Keratinocyte (primary cell): ENCODE results near the gene MMS19. TPM values are rescaled to one million over a fixed set of nuclear protein-coding genes. Genes with fewer than 3 reads are reported as not detected.
A peak's percentile ranks its signal among the peaks of the same experiment; 100 is the strongest.

Experiments
- DNase-seq: peaks from one replicate; pipeline ENCODE4 v3.0.0-alpha.2; 2011; ENCODE audit warnings: low read depth, missing footprints, low spot score
- FAIRE-seq: peaks from 2 replicates; lab custom pipeline; 2011; peaks lifted over from hg19 to GRCh38; lab: Jason Lieb, UNC
- H2AFZ ChIP-seq: 2 replicates; pipeline ENCODE4 v1.6.0; 2012; ENCODE audit warnings: low read length, control low read depth, inconsistent platforms; ENCODE audit not compliant: control insufficient read depth
- H3K27ac ChIP-seq: 2 replicates; pipeline ENCODE4 v1.5.1; 2011; ENCODE audit warnings: low read length; ENCODE audit not compliant: control insufficient read depth, insufficient read depth
- H3K27me3 ChIP-seq: 3 replicates; pipeline ENCODE4 v1.6.0; 2011; ENCODE audit warnings: low read length; ENCODE audit not compliant: control insufficient read depth, insufficient read depth; ENCODE audit errors: extremely low read depth
- H3K36me3 ChIP-seq, 2 experiments: 2 replicates in 1 of 2; 3 replicates in 1 of 2; pipeline ENCODE4 v1.5.1; 2011; ENCODE audit warnings: low read length in 2 of 2, mild to moderate bottlenecking in 1 of 2; ENCODE audit not compliant: control insufficient read depth in 2 of 2, insufficient read depth in 2 of 2; ENCODE audit errors: extremely low read depth in 1 of 2
- H3K4me1 ChIP-seq: 3 replicates; pipeline ENCODE4 v1.5.1; 2011; ENCODE audit warnings: low read length; ENCODE audit not compliant: control insufficient read depth, insufficient read depth; ENCODE audit errors: extremely low read depth
- H3K4me2 ChIP-seq: 3 replicates; pipeline ENCODE4 v1.6.0; 2011; ENCODE audit warnings: low read depth, low read length; ENCODE audit not compliant: control insufficient read depth, insufficient read depth; ENCODE audit errors: extremely low read depth
- H3K4me3 ChIP-seq, 3 experiments: fragments of 200-600 bp in 1 of 3; sonication (generic) in 1 of 3; 2 replicates in 2 of 3; 3 replicates in 1 of 3; pipeline ENCODE4 v1.5.1; 2011 to 2016; ENCODE audit warnings: low read length in 3 of 3, mild to moderate bottlenecking in 3 of 3, control low read depth in 2 of 3, inconsistent platforms in 1 of 3, low read depth in 1 of 3, mixed read lengths in 1 of 3, mixed run types in 1 of 3, moderate library complexity in 1 of 3; ENCODE audit not compliant: control insufficient read depth in 2 of 3, insufficient read depth in 2 of 3; ENCODE audit errors: extremely low read depth in 1 of 3
- H3K79me2 ChIP-seq: 2 replicates; pipeline ENCODE4 v1.6.0; 2012; ENCODE audit warnings: low read length; ENCODE audit not compliant: control insufficient read depth, insufficient read depth
- H3K9ac ChIP-seq: 3 replicates; pipeline ENCODE4 v1.6.0; 2011; ENCODE audit warnings: low read length; ENCODE audit not compliant: control insufficient read depth, insufficient read depth; ENCODE audit errors: extremely low read depth
- H3K9me1 ChIP-seq: 3 replicates; pipeline ENCODE4 v1.6.0; 2011; ENCODE audit warnings: low read length; ENCODE audit not compliant: control insufficient read depth, insufficient read depth; ENCODE audit errors: extremely low read depth
- H3K9me3 ChIP-seq: 2 replicates; pipeline ENCODE4 v1.5.1; 2012; ENCODE audit warnings: low read depth, low read length; ENCODE audit not compliant: control insufficient read depth
- H4K20me1 ChIP-seq: 3 replicates; pipeline ENCODE4 v1.6.0; 2011; ENCODE audit warnings: low read length; ENCODE audit not compliant: control insufficient read depth, insufficient read depth; ENCODE audit errors: extremely low read depth
- EZH2 ChIP-seq: IDR thresholded peaks from one replicate; pipeline ENCODE4 v1.6.1; 2012; ENCODE audit warnings: inconsistent platforms, mild to moderate bottlenecking, low read length, moderate library complexity
- dilution Hi-C: fragments of 300-500 bp; cut with MboI; formaldehyde crosslinking; loops from one replicate; pipeline ENCODE4 v1.7.0; 2020; ENCODE audit warnings: low sequenced_read_pairs; ENCODE audit not compliant: extremely low pct_ligation_motif_present
- polyA plus RNA-seq, 5 experiments: library from polyadenylated mRNA; depleted of rRNA in 3 of 5; stranded (reverse) in 3 of 5; stranded (forward) in 1 of 5; unstranded in 1 of 5; fragments of >200 nt; gene quantifications; 1 replicate in 1 of 5; 2 replicates in 3 of 5; 3 replicates in 1 of 5; pipeline versions ENCODE4 v1.2.1 to v1.2.3, GENCODE V29; 2011 to 2012; ENCODE audit warnings: missing spikeins in 2 of 5, low read depth in 1 of 5, low replicate concordance in 1 of 5
- TF ChIP-seq, protein P1 (sequence below), 3 experiments: IDR thresholded peaks in 1 of 3; conservative IDR thresholded peaks in 1 of 3; optimal IDR thresholded peaks in 1 of 3; 2 replicates in 2 of 3; 3 replicates in 1 of 3; pipeline versions ENCODE3 to v1.5.1; 2011; ENCODE audit warnings: low read length in 3 of 3, mild to moderate bottlenecking in 3 of 3, moderate library complexity in 2 of 3, control low read depth in 1 of 3, inconsistent platforms in 1 of 3; ENCODE audit not compliant: insufficient read depth in 2 of 3; ENCODE audit errors: extremely low read depth in 1 of 3

The MMS19 gene
- polyA plus RNA-seq, 1 donor (not counting 4 experiments of a cell fraction or from before 2014, with no cell fraction given) = 72.5 TPM

DNA sequence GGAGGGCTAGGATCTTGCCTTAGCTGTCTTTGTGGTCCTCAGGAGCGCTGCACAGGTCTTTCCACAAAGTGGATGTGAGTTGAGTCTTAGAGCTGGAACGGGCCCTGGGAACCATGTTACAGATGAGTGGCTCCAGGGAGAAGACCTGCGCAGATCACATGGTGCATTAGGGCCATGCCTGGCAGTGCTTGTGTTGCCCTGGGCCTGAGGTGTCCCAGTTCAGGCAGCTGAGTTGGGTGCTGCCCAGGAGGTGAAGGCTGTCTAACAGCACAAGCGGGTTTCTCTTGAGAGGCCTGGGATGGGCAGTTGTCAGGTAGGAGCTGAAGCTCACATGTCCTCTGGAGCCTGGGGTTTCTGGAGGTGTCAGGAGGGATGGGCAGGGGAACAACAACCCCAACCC lies 40.6 kb upstream of the MMS19 start:
- Histone ChIP-seq H2AFZ (no peak overlapping the region), H4K20me1 (no peaks in the 10 kb centered on the region), H3K4me2 (peak overlapping the region; percentile 8), H3K9me1 (no peaks in the 10 kb centered on the region), H3K36me3 (no peaks in the 10 kb centered on the region), H3K27ac (peak overlapping the region; percentile 31), H3K27me3 (no peaks in the 10 kb centered on the region), H3K4me1 (peaks cover 41% of the 10 kb centered on the region), H3K79me2 (peaks cover 12% of the 10 kb centered on the region), H3K9me3 (no peaks in the 10 kb centered on the region), H3K4me3 (no peak overlapping the region), H3K9ac (no peak overlapping the region)
- dilution Hi-C loops = no loop called here
- DNase-seq (no peak), FAIRE-seq (no peak)
- TF ChIP-seq, protein P1, sequence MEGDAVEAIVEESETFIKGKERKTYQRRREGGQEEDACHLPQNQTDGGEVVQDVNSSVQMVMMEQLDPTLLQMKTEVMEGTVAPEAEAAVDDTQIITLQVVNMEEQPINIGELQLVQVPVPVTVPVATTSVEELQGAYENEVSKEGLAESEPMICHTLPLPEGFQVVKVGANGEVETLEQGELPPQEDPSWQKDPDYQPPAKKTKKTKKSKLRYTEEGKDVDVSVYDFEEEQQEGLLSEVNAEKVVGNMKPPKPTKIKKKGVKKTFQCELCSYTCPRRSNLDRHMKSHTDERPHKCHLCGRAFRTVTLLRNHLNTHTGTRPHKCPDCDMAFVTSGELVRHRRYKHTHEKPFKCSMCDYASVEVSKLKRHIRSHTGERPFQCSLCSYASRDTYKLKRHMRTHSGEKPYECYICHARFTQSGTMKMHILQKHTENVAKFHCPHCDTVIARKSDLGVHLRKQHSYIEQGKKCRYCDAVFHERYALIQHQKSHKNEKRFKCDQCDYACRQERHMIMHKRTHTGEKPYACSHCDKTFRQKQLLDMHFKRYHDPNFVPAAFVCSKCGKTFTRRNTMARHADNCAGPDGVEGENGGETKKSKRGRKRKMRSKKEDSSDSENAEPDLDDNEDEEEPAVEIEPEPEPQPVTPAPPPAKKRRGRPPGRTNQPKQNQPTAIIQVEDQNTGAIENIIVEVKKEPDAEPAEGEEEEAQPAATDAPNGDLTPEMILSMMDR (optimal IDR thresholded peaks at IDR 0.05 in 1 of 3, IDR thresholded peaks at IDR 0.05 in 1 of 3, conservative IDR thresholded peaks at IDR 0.05 in 1 of 3; ENCODE audit: extremely low read depth in 1 of 3, insufficient read depth in 2 of 3, low read length in 3 of 3) = no peak
- TF ChIP-seq EZH2 = no peak

DNA sequence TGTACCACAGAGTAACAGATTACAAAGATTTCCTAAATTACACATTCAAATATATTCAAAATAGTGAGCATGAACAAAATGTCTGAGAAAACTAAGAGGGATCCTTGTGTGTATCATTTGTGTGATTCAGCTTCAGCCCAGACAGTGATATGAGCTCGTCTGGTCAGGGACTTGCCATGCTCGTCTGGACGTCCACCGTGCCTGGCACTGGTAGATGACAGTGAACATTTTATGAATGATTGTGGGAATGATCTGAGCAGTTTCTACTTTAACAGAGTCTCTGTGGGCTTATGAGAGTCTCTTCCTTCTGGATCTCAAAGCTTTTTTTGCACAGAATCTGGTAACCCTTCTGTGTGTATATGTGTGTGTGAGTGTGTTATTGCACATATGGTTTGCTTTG lies 40.2 kb upstream of the MMS19 start:
- Histone ChIP-seq H3K4me3 (no peak overlapping the region), H3K9me3 (no peaks in the 10 kb centered on the region), H3K4me1 (peaks cover 37% of the 10 kb centered on the region), H3K9me1 (no peaks in the 10 kb centered on the region), H3K27me3 (no peaks in the 10 kb centered on the region), H3K9ac (no peak overlapping the region), H3K4me2 (peak overlapping the region; percentile 8), H3K27ac (peak overlapping the region; percentile 31), H3K79me2 (peaks cover 12% of the 10 kb centered on the region), H2AFZ (peak overlapping the region; percentile 9), H4K20me1 (no peaks in the 10 kb centered on the region), H3K36me3 (no peaks in the 10 kb centered on the region)
- TF ChIP-seq EZH2 = no peak
- TF ChIP-seq, protein P1 (optimal IDR thresholded peaks at IDR 0.05 in 1 of 3, IDR thresholded peaks at IDR 0.05 in 1 of 3, conservative IDR thresholded peaks at IDR 0.05 in 1 of 3; ENCODE audit: extremely low read depth in 1 of 3, insufficient read depth in 2 of 3, low read length in 3 of 3) = no peak
- DNase-seq (no peak), FAIRE-seq (no peak)
- dilution Hi-C loops = no loop called here
